TTC549 (cell line): ENCODE results near the gene GORAB.

Source experiments
- FAIRE-seq: peaks from 2 replicates; lab custom pipeline; 2012; peaks lifted over from hg19 to GRCh38; lab: Jason Lieb, UNC

GORAB gene

DNA sequence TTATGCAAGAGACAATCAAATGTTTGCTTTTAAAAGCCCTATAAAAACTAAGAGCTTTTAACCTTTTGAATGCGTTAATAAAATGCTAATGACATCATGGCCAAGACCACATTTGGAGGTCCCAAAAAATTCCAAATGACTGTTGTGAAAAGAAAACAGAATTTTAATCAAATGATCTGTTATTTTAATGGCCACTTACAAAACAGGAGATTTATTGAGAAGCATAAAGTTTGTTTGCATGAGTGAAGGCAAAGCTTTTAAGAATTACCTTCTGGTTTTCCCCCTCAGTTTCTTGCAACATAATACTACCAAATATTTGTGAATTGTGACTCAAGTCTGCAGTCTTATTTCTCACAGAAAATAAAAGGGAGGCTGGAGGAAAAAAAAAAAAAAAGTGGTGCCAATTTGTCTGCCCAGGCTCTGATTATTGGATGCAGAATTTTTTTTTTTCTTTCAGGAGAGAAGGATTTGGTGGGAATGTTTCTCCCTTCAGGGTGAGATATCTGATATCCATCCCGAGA is 60.7 kb downstream of the GORAB start:
- FAIRE-seq: no peak

DNA sequence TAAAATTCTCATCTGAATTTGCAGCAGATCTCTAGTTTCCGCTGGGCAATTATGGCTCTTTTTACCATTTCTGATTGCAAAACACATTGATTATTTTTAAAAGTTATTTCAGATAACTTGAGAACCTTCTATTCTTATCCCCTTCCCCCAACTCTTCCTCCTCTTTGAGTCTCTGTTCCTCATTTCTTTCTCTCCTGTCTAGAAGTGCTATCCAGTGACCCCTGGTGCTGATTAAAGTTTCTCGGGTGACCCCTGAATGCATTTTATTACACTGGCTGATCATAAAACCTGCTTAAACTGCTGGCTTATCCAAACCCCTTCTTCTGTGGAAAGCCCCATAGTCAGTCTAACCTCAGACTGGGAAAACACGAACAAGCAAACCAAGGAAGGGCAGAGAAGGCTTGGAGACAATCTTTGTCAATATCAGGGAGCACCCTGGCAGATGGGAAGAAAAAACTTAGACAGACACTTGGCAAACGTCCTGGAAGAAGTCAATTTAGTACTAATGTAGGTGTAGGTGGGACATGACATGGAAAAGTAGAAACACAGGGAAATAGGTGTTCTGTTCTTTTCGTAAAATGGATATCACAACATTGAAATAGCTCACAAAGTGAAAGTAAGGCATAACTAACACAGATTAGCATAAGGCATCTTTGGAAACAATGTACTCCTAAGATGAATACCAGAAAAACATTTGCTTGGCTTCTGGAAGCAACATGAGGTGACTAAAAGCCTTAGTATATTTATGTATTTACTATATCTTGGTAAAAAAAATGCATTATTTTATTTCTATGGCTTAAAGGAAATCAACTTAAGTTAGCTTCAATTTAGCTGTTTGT is 61.4 kb downstream of the GORAB start:
- FAIRE-seq: no peak

DNA sequence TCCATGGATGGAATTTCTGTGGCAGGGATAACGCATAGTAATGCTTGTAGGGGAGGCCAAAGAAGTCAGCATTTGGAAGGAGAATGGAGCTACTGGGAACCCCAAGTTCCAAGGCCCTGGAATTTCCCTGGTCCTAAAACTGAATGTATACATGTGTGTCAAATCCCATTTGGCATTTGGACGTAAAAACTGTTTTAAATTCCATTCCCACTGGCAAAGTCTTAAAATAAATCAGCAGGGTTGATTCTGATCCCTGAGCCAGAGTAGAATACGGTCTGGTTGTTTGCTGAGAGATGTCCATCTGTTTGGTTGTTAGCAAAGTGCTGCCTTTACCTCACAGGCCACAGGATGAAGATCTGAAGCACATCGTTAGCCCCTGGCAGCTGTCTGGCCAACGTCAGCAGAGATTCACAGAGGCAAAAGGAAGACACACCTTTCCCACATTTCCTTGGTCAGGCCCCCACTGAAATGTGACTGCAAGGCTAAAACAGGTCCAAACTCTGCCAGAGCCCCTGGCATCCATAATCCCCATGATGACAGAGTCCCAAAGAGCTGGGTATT is 62.2 kb downstream of the GORAB start:
- FAIRE-seq: no peak

DNA sequence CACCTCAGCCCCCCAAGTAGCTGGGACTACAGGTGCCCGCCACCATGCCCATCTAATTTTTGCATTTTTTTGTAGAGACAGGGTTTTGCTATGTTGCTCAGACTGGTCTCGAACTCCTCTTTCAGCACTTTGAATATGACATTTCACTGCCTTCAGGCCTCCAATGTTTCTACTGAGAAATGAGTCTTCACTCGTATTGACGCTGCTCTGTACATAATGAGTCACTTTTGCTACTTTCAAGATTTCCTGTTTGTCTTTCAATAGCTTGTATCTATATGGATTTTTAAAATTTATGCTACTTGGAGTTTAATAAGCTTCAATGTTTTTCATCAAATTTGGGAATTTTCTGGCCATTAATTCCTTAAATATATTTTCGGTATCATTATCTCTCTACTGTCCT is 64.7 kb downstream of the GORAB start:
- no peak for FAIRE-seq

DNA sequence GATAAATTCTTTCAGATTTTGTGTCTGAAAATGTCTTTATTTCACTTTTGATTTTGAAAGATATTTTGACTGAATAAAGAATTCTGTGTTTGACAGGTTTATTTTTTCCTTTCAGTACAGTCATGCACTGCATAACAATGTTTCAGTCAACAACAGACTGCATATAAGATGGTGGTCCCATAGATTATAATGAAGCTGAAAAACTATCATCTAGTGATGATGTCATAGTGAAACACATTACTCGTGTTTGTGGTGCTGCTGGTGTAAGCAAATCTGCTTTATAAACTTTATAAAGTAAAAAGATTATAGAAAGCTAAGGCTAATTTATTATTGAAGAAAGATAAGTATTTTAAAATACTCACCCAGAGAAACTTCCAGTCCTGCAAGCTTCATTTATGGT is 66.7 kb downstream of the GORAB start:
- no peak for FAIRE-seq

DNA sequence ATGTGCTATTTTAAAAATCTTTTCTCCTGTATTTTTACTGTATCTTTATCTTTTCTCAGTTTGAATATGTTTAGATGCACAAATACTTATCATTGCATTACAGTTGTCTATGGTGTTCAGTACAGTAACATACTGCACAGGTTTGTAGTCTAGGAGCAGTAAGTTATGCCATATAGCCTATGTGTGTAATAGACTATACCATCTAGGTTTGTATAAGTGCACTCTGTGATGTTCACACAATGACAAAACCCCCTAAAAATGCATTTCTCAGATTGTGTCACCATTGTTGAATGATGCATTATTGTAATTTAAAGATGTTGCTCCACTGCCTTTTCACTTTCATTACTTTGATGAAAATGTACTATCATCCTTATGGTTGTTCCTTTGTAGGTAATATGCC is 67.1 kb downstream of the GORAB start:
- FAIRE-seq: no peak

DNA sequence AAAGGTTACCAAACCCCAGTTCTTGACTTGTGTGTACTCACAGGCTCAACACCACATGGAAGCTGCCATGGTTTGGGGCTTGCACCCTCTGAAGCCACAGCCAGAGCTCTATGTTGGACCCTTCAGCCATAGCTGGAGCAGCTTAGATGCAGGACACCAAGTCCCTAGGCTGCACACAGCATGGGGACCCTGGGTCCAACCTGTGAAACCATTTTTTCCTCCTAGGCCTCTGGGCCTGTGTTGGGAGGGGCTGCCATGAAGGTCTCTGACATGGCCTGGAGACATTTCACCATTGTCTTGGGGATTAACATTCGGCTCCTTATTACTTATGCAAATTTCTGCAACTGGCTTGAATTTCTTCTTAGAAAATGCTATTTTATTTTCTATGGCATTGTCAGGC is 69.9 kb downstream of the GORAB start:
- FAIRE-seq: no peak
